ENCODE data around the gene GRID2IP.

GRID2IP gene

GRCh38 chr7:6545398-6546126 lies 5.7 kb downstream of the GRID2IP start:
- TF ChIP-seq CTCF (conservative IDR thresholded peaks at IDR 0.05; ENCODE audit: control insufficient read depth, insufficient read depth, low read depth, low read length), result no peak
- no peak overlapping the region for H3K4me3 ChIP-seq (ENCODE audit: control insufficient read depth, low read depth, low read length)
- no peak for DNase-seq (ENCODE audit: low read depth)

GRCh38 chr7:6542368-6542767 lies 8.9 kb downstream of the GRID2IP start:
- DNase-seq (ENCODE audit: low read depth), result no peak
- no peak overlapping the region for H3K4me3 ChIP-seq (ENCODE audit: control insufficient read depth, low read depth, low read length)
- no peak for TF ChIP-seq CTCF (conservative IDR thresholded peaks at IDR 0.05; ENCODE audit: control insufficient read depth, insufficient read depth, low read depth, low read length)

GRCh38 chr7:6536262-6537260 lies 14.7 kb downstream of the GRID2IP start:
- no peak for DNase-seq (ENCODE audit: low read depth)
- TF ChIP-seq CTCF (conservative IDR thresholded peaks at IDR 0.05; ENCODE audit: control insufficient read depth, insufficient read depth, low read depth, low read length), result no peak
- no peak overlapping the region for H3K4me3 ChIP-seq (ENCODE audit: control insufficient read depth, low read depth, low read length)

GRCh38 chr7:6533893-6534495 lies 17.3 kb downstream of the GRID2IP start:
- DNase-seq (ENCODE audit: low read depth), result no peak
- H3K4me3 ChIP-seq (ENCODE audit: control insufficient read depth, low read depth, low read length), result no peak overlapping the region

GRCh38 chr7:6532516-6532915 lies 18.7 kb downstream of the GRID2IP start:
- DNase-seq (ENCODE audit: low read depth), result no peak
- TF ChIP-seq CTCF (conservative IDR thresholded peaks at IDR 0.05; ENCODE audit: control insufficient read depth, insufficient read depth, low read depth, low read length), result no peak
- H3K4me3 ChIP-seq (ENCODE audit: control insufficient read depth, low read depth, low read length), result no peak overlapping the region

More at GRCh38 chr7:6533893-6534495, 17.3 kb downstream of the GRID2IP start:
- no peak for TF ChIP-seq CTCF (conservative IDR thresholded peaks at IDR 0.05; ENCODE audit: control insufficient read depth, insufficient read depth, low read depth, low read length)

GRCh38 chr7:6531492-6532279 lies 19.6 kb downstream of the GRID2IP start:
- DNase-seq (ENCODE audit: low read depth), result no peak
- no peak overlapping the region for H3K4me3 ChIP-seq (ENCODE audit: control insufficient read depth, low read depth, low read length)
- no peak for TF ChIP-seq CTCF (conservative IDR thresholded peaks at IDR 0.05; ENCODE audit: control insufficient read depth, insufficient read depth, low read depth, low read length)

Measured in fibroblast of mammary gland (primary cell).